Upper lobe of left lung (tissue), 6 donors: ENCODE results near the gene DACH1. TPM values are rescaled to one million over a fixed set of nuclear protein-coding genes. Genes with fewer than 3 reads are reported as not detected.

Experiments used
- ATAC-seq, 2 donors: fragments of 200-7000 bp; cut with Tn5 transposase; one replicate each; pipeline ENCODE4 v1.9.1; 2022; ENCODE audit warnings: mild to moderate bottlenecking in 2 of 2, moderate library complexity in 2 of 2; ENCODE audit not compliant: low FRiP score in 2 of 2
- DNase-seq, 2 donors: peaks; one replicate each; pipeline ENCODE4 v3.0.0-alpha.2; 2019 to 2020
- H3K27ac ChIP-seq, 4 donors: fragments of 200-600 bp; sonication (generic); one replicate each; pipeline ENCODE4 v1.5.1; 2016 to 2019
- H3K27me3 ChIP-seq, 4 donors: fragments of 200-600 bp; sonication (generic); one replicate each; pipeline ENCODE4 v1.5.1; 2017 to 2019
- H3K36me3 ChIP-seq, 4 donors: fragments of 200-600 bp; sonication (generic); one replicate each; pipeline ENCODE4 v1.5.1; 2016 to 2019
- H3K4me1 ChIP-seq, 4 donors: fragments of 200-600 bp; sonication (generic); one replicate each; pipeline ENCODE4 v1.5.1; 2018 to 2019
- H3K4me3 ChIP-seq, 4 donors: fragments of 200-600 bp; sonication (generic); one replicate each; pipeline ENCODE4 v1.5.1; 2017 to 2019; ENCODE audit warnings: mild to moderate bottlenecking in 2 of 4, moderate library complexity in 1 of 4
- H3K9me3 ChIP-seq, 4 donors: fragments of 200-600 bp; sonication (generic); one replicate each; pipeline ENCODE4 v1.5.1; 2018 to 2019
- EP300 ChIP-seq, 4 donors: sonication (generic); formaldehyde crosslinking; IDR thresholded peaks; one replicate each; pipeline ENCODE4 v1.5.1; 2017; ENCODE audit warnings: antibody characterized with exemption in 4 of 4, control low read depth in 2 of 4
- POLR2A ChIP-seq, 4 donors: fragments of 450-650 bp; IDR thresholded peaks; one replicate each; pipeline ENCODE4 v1.5.1; 2016 to 2017; ENCODE audit warnings: antibody characterized with exemption in 4 of 4, mild to moderate bottlenecking in 2 of 4
- POLR2AphosphoS5 ChIP-seq, 2 donors: sonication (generic); formaldehyde crosslinking; IDR thresholded peaks; one replicate each; pipeline ENCODE4 v1.5.1; 2017; ENCODE audit warnings: antibody characterized with exemption in 2 of 2
- WGBS, 2 donors: methylation state at CpG; one replicate each; pipeline ENCODE4 v1.1.5; 2017 to 2018; 5-methylcytosine and 5-hydroxymethylcytosine counted together
- total RNA-seq, 6 donors: library from RNA; depleted of rRNA in 4 of 6; stranded (reverse); fragments of >200 nt in 4 of 6; gene quantifications; one replicate each; pipeline versions ENCODE4 v1.1.0 to v1.2.1, GENCODE V29; 2016 to 2021
- TF ChIP-seq, protein P1 (sequence below), 6 experiments: fragments of 450-650 bp in 4 of 6; fragments of 200-600 bp in 2 of 6; sonication (generic) in 2 of 6; IDR thresholded peaks; one replicate each; pipeline ENCODE4 v1.5.1; 2016 to 2019; ENCODE audit warnings: antibody characterized with exemption in 6 of 6
- donor health status: DM: no; HTN: no; CAD: no; lungs with moderate emphysema.
- donor health status: DM: no; HTN: yes; CAD: no; lungs with severe emphysema.

DACH1 gene
- total RNA-seq, 6 donors from 2014 or later = 4.7 to 10.5 (median 6.7) TPM

DNA sequence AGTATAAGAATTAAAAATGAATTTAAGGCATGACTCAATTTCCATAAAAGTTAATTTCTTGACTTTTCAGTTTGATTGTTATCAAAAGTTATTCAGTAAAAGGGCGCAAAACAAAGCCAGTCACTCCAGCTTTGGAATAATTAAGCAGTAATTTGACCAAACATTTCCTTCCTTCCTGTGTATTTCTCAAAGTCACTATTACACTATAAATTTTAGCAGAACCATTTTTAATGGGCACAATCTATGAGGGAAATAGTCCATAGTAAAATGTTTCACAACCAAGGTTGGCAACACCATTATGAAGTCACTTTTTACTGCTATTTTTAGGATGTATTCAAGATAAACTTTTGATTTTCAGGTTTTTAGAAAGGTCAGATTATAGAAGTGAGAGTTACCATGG, 91.0 kb downstream of the DACH1 start:
- WGBS, 2 donors = 53 to 56% methylated on average over 1 of the region's 1 CpG
- no peak overlapping the region for H3K27ac ChIP-seq
- DNase-seq (no peak), ATAC-seq (no peak)
- no peaks in the 10 kb centered on the region for H3K9me3 ChIP-seq
- H3K4me1 ChIP-seq = no peaks in the 10 kb centered on the region
- no peaks in the 10 kb centered on the region for H3K27me3 ChIP-seq
- no peaks in the 10 kb centered on the region for H3K36me3 ChIP-seq
- no peak overlapping the region for H3K4me3 ChIP-seq
- TF ChIP-seq POLR2A (IDR thresholded peaks at IDR 0.05) (no peak), POLR2AphosphoS5 (IDR thresholded peaks at IDR 0.05) (no peak)
- TF ChIP-seq, protein P1, sequence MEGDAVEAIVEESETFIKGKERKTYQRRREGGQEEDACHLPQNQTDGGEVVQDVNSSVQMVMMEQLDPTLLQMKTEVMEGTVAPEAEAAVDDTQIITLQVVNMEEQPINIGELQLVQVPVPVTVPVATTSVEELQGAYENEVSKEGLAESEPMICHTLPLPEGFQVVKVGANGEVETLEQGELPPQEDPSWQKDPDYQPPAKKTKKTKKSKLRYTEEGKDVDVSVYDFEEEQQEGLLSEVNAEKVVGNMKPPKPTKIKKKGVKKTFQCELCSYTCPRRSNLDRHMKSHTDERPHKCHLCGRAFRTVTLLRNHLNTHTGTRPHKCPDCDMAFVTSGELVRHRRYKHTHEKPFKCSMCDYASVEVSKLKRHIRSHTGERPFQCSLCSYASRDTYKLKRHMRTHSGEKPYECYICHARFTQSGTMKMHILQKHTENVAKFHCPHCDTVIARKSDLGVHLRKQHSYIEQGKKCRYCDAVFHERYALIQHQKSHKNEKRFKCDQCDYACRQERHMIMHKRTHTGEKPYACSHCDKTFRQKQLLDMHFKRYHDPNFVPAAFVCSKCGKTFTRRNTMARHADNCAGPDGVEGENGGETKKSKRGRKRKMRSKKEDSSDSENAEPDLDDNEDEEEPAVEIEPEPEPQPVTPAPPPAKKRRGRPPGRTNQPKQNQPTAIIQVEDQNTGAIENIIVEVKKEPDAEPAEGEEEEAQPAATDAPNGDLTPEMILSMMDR (IDR thresholded peaks at IDR 0.05) = no peak

DNA sequence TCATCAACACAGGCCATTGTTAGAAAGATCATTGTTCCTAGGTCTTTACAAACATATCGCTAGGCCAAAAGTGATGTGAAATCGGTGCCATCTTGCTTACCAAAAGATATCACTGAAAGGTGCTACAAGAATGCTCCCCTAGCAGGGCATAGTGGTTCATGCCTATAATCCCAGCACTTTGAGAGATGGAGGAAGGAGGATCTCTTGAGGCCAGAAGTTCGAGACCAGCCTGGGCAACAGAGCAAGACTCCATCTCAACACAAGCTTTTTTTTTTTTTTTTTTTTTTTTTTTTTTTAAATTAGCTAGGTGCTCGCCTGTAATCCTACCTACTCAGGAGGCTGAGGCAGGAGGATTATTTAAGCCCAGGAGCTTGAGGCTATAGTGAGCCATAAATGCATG, 92.1 kb downstream of the DACH1 start:
- Histone ChIP-seq H3K9me3 (no peaks in the 10 kb centered on the region), H3K4me1 (no peaks in the 10 kb centered on the region), H3K4me3 (no peak overlapping the region), H3K27ac (no peak overlapping the region), H3K27me3 (no peaks in the 10 kb centered on the region), H3K36me3 (no peaks in the 10 kb centered on the region)
- ATAC-seq (no peak), DNase-seq (no peak)
- WGBS, 2 donors = 88 to 98% methylated on average over 4 of the region's 4 CpGs
- TF ChIP-seq, protein P1 (IDR thresholded peaks at IDR 0.05) = no peak

DNA sequence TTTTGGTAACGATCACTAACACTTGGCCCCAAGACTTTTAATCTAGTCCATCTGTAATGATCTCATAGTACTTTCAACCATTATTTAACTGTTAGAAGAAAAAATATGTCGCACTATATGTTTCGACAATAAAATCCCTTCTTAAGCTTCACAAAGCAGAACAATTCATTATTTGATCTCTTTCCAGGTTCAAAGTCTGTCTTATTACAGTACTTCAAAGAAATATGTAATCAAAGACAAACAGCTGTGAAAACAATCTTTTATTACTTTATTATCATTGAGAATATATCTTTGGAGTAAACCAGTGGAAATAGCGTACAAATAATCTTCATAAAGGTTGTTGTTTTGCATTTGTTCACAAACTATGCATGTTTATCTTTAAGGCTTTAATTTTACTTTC, 93.5 kb downstream of the DACH1 start:
- DNase-seq (no peak), ATAC-seq (no peak)
- Histone ChIP-seq H3K4me3 (no peak overlapping the region), H3K27ac (no peak overlapping the region), H3K4me1 (no peaks in the 10 kb centered on the region), H3K36me3 (no peaks in the 10 kb centered on the region), H3K9me3 (no peaks in the 10 kb centered on the region), H3K27me3 (no peaks in the 10 kb centered on the region)
- no peak for TF ChIP-seq EP300 (IDR thresholded peaks at IDR 0.05)
- no peak for TF ChIP-seq POLR2AphosphoS5 (IDR thresholded peaks at IDR 0.05)
- TF ChIP-seq, protein P1 (IDR thresholded peaks at IDR 0.05) = no peak
- no peak for TF ChIP-seq POLR2A (IDR thresholded peaks at IDR 0.05)
- 73 to 85% methylated on average over 4 of the region's 4 CpGs for WGBS, 2 donors

DNA sequence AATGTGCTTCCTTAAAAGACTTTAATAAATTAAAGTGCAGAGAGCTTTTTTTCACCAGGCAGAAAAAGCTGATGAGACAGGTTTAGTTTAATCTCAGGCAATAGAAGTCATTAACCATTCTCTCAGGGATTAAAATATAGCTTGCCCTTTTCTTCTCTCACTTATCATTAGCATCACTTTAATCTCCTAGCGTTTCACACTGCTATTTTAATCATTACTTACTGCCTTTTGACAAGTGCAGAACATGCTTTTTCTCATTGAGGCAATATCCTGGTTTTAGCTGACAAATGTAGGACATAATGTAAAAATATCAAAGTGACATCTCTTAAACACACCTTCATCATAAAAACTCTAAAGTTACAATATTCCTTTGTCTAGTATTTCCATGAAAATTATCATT, 94.6 kb downstream of the DACH1 start:
- Histone ChIP-seq H3K36me3 (no peaks in the 10 kb centered on the region), H3K9me3 (no peaks in the 10 kb centered on the region), H3K27ac (no peak overlapping the region), H3K4me3 (no peak overlapping the region), H3K4me1 (no peaks in the 10 kb centered on the region), H3K27me3 (no peaks in the 10 kb centered on the region)
- no peak for TF ChIP-seq POLR2A (IDR thresholded peaks at IDR 0.05)
- TF ChIP-seq EP300 (IDR thresholded peaks at IDR 0.05) = no peak
- TF ChIP-seq POLR2AphosphoS5 (IDR thresholded peaks at IDR 0.05) = no peak
- TF ChIP-seq, protein P1 (IDR thresholded peaks at IDR 0.05) = no peak
- ATAC-seq (no peak), DNase-seq (no peak)
- 36 to 38% methylated on average over 1 of the region's 1 CpG for WGBS, 2 donors

DNA sequence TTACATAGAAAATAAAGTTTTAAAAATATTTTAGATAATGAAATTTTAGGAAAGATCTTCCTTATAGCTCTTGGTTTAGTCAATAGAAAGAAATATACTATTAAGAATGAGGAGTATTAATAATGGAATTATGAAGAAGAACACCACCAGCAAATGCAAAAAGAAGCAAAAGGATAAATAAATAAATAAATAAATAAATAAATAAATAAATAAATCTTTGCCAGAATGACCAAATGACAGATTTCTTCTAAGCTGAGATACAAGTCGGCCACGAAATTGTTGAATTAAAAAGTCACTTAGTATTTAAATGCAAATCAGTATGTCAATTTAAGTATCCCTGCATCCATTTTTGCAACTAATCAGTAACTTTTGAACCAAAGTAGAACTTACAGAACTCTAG, 95.9 kb downstream of the DACH1 start:
- no peak overlapping the region for H3K27ac ChIP-seq
- H3K36me3 ChIP-seq = no peaks in the 10 kb centered on the region
- ATAC-seq = no peak
- no peak overlapping the region for H3K4me3 ChIP-seq
- H3K27me3 ChIP-seq = no peaks in the 10 kb centered on the region
- H3K9me3 ChIP-seq = no peaks in the 10 kb centered on the region
- DNase-seq = no peak
- H3K4me1 ChIP-seq = no peaks in the 10 kb centered on the region
- TF ChIP-seq POLR2A (IDR thresholded peaks at IDR 0.05) = no peak
- no peak for TF ChIP-seq POLR2AphosphoS5 (IDR thresholded peaks at IDR 0.05)
- TF ChIP-seq, protein P1 (IDR thresholded peaks at IDR 0.05) = no peak
- TF ChIP-seq EP300 (IDR thresholded peaks at IDR 0.05) = no peak
- WGBS, 2 donors = 89 to 94% methylated on average over 2 of the region's 2 CpGs
